HepG2 (cell line): ENCODE measurements around the gene MIER1. TPM values are rescaled to one million over a fixed set of nuclear protein-coding genes. Genes with fewer than 3 reads are reported as not detected.

Experiments used
- CENPT ChIP-seq: sonication (generic); formaldehyde crosslinking; IDR thresholded peaks from 2 replicates; pipeline ENCODE4 v1.8.0; 2022; ENCODE audit warnings: low read depth, mild to moderate bottlenecking, moderate library complexity, missing genetic modification reagents
- CERS6 ChIP-seq: sonication (generic); formaldehyde crosslinking; IDR thresholded peaks from 2 replicates; pipeline ENCODE4 v1.5.0; 2020; ENCODE audit warnings: missing genetic modification reagents
- E2F2 ChIP-seq: sonication (generic); formaldehyde crosslinking; IDR thresholded peaks from 2 replicates; pipeline ENCODE4 v1.4.0; 2020; ENCODE audit warnings: missing genetic modification reagents, borderline replicate concordance
- HBP1 ChIP-seq: IDR thresholded peaks from 2 replicates; pipeline ENCODE4 v1.6.1; 2016; ENCODE audit warnings: low read depth, control low read depth
- KMT2A ChIP-seq: sonication (generic); formaldehyde crosslinking; IDR thresholded peaks from 2 replicates; pipeline ENCODE4 v1.4.0; 2020; ENCODE audit warnings: missing genetic modification reagents
- MAF1 ChIP-seq: sonication (generic); formaldehyde crosslinking; IDR thresholded peaks from 2 replicates; pipeline ENCODE4 v1.5.0; 2020; ENCODE audit warnings: missing genetic modification reagents, borderline replicate concordance
- NFE2L2 ChIP-seq: fragments of 150-350 bp; IDR thresholded peaks from 2 replicates; pipeline ENCODE4 v1.6.1; 2014; ENCODE audit warnings: low read length
- PCBP2 ChIP-seq: fragments of 200-400 bp; formaldehyde crosslinking; optimal IDR thresholded peaks from 2 replicates; pipeline ENCODE3; 2018; ENCODE audit warnings: low read length, low read depth; ENCODE audit not compliant: poor library complexity, severe bottlenecking
- RFXAP ChIP-seq: sonication (generic); formaldehyde crosslinking; IDR thresholded peaks from 2 replicates; pipeline ENCODE4 v1.4.0; 2020; ENCODE audit warnings: missing genetic modification reagents, borderline replicate concordance
- SRF ChIP-seq: IDR thresholded peaks from 2 replicates; pipeline ENCODE4 v1.6.1; 2011; ENCODE audit warnings: mild to moderate bottlenecking, low read depth, low read length, moderate library complexity
- TCF12 ChIP-seq, 2 experiments: fragments of 450-650 bp in 1 of 2; sonication (generic) in 1 of 2; formaldehyde crosslinking in 1 of 2; IDR thresholded peaks; 2 replicates each; pipeline versions ENCODE4 v1.6.1 to v1.8.0; 2017 to 2022; ENCODE audit warnings: antibody characterized with exemption in 1 of 2, mild to moderate bottlenecking in 1 of 2, missing genetic modification reagents in 1 of 2, moderate library complexity in 1 of 2
- TGIF2 ChIP-seq: IDR thresholded peaks from 2 replicates; pipeline ENCODE4 v1.6.1; 2016; ENCODE audit warnings: control low read depth, missing compliant biosample characterization
- ZBTB42 ChIP-seq: sonication (generic); formaldehyde crosslinking; IDR thresholded peaks from 2 replicates; pipeline ENCODE4 v1.5.0; 2020; ENCODE audit warnings: mild to moderate bottlenecking, missing genetic modification reagents
- ZKSCAN5 ChIP-seq: sonication (generic); formaldehyde crosslinking; IDR thresholded peaks from 2 replicates; pipeline ENCODE4 v1.5.1; 2020; ENCODE audit warnings: mild to moderate bottlenecking, missing genetic modification reagents
- ZNF468 ChIP-seq: sonication (generic); formaldehyde crosslinking; IDR thresholded peaks from 2 replicates; pipeline ENCODE4 v1.8.0; 2022; ENCODE audit warnings: mild to moderate bottlenecking, moderate library complexity, missing genetic modification reagents
- ZNF607 ChIP-seq: sonication (generic); formaldehyde crosslinking; IDR thresholded peaks from 2 replicates; pipeline ENCODE4 v1.5.1; 2020; ENCODE audit warnings: missing genetic modification reagents, mild to moderate bottlenecking, borderline replicate concordance
- ZNF713 ChIP-seq: sonication (generic); formaldehyde crosslinking; IDR thresholded peaks from 2 replicates; pipeline ENCODE4 v1.4.0; 2020; ENCODE audit warnings: mild to moderate bottlenecking, missing genetic modification reagents
- ZNF883 ChIP-seq: sonication (generic); formaldehyde crosslinking; IDR thresholded peaks from 2 replicates; pipeline ENCODE4 v1.5.1; 2020; ENCODE audit warnings: mild to moderate bottlenecking, missing genetic modification reagents; ENCODE audit errors: not compliant biosample characterization
- polyA plus RNA-seq, 8 experiments: library from polyadenylated mRNA; depleted of rRNA in 3 of 8; stranded (reverse) in 7 of 8; unstranded in 1 of 8; fragments of >200 nt; fragmentation: Illumina TruSeq in 4 of 8; extraction: Trizol in 4 of 8; gene quantifications; 2 replicates each; pipeline versions ENCODE4 v1.2.1 to v1.2.3, GENCODE V29; 2011 to 2016; ENCODE audit warnings: low read depth in 4 of 8, missing spikeins in 1 of 8, mixed read lengths in 1 of 8; ENCODE audit not compliant: insufficient read depth in 1 of 8
- total RNA-seq, 5 experiments: library from RNA; depleted of rRNA; stranded (reverse); fragments of >200 nt; fragmentation: Illumina TruSeq; extraction: Trizol; gene quantifications; 2 replicates each; pipeline ENCODE4 v1.2.3, GENCODE V29; 2016; ENCODE audit warnings: low read depth in 1 of 5
- TF ChIP-seq, protein P1 (sequence below): IDR thresholded peaks from 2 replicates; pipeline ENCODE4 v1.4.0; 2020; ENCODE audit warnings: mild to moderate bottlenecking, missing genetic modification reagents
- TF ChIP-seq, protein P2 (sequence below): sonication (generic); formaldehyde crosslinking; conservative IDR thresholded peaks from 2 replicates; pipeline ENCODE4 v1.4.0; 2020; ENCODE audit warnings: missing genetic modification reagents

The MIER1 gene
- total and polyA plus RNA-seq, 2 of the 13 experiments (the other 11 are each of a cell fraction or from before 2014, with no cell fraction given) = 7.0 to 30.4 TPM

- TF ChIP-seq, protein P1, sequence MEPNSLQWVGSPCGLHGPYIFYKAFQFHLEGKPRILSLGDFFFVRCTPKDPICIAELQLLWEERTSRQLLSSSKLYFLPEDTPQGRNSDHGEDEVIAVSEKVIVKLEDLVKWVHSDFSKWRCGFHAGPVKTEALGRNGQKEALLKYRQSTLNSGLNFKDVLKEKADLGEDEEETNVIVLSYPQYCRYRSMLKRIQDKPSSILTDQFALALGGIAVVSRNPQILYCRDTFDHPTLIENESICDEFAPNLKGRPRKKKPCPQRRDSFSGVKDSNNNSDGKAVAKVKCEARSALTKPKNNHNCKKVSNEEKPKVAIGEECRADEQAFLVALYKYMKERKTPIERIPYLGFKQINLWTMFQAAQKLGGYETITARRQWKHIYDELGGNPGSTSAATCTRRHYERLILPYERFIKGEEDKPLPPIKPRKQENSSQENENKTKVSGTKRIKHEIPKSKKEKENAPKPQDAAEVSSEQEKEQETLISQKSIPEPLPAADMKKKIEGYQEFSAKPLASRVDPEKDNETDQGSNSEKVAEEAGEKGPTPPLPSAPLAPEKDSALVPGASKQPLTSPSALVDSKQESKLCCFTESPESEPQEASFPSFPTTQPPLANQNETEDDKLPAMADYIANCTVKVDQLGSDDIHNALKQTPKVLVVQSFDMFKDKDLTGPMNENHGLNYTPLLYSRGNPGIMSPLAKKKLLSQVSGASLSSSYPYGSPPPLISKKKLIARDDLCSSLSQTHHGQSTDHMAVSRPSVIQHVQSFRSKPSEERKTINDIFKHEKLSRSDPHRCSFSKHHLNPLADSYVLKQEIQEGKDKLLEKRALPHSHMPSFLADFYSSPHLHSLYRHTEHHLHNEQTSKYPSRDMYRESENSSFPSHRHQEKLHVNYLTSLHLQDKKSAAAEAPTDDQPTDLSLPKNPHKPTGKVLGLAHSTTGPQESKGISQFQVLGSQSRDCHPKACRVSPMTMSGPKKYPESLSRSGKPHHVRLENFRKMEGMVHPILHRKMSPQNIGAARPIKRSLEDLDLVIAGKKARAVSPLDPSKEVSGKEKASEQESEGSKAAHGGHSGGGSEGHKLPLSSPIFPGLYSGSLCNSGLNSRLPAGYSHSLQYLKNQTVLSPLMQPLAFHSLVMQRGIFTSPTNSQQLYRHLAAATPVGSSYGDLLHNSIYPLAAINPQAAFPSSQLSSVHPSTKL (CRISPR knock-in tag) = no peak; the same call in none of the 2 replicates
- TF ChIP-seq ZKSCAN5 (CRISPR knock-in tag) = no peak
- TF ChIP-seq CENPT (CRISPR knock-in tag) = no peak
- TF ChIP-seq ZNF713 (CRISPR knock-in tag) = no peak
- TF ChIP-seq E2F2 = no peak
- TF ChIP-seq NFE2L2 = no peak
- TF ChIP-seq ZNF883 = peak; percentile 30
- TF ChIP-seq KMT2A (CRISPR knock-in tag) = peak; percentile 80
- peak; percentile 51; the same call in 1 of the 2 replicates for TF ChIP-seq RFXAP
- no peak for TF ChIP-seq MAF1
- TF ChIP-seq HBP1 = no peak
- TF ChIP-seq, protein P2, sequence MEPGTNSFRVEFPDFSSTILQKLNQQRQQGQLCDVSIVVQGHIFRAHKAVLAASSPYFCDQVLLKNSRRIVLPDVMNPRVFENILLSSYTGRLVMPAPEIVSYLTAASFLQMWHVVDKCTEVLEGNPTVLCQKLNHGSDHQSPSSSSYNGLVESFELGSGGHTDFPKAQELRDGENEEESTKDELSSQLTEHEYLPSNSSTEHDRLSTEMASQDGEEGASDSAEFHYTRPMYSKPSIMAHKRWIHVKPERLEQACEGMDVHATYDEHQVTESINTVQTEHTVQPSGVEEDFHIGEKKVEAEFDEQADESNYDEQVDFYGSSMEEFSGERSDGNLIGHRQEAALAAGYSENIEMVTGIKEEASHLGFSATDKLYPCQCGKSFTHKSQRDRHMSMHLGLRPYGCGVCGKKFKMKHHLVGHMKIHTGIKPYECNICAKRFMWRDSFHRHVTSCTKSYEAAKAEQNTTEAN (CRISPR knock-in tag) = no peak
- no peak for TF ChIP-seq TGIF2 (CRISPR knock-in tag)
- no peak for TF ChIP-seq ZNF468 (CRISPR knock-in tag)
- TF ChIP-seq ZNF607 = 0 out of 2 replicates have a peak, but pooled peaks have one; percentile 16
- TF ChIP-seq TCF12 (IDR thresholded peaks at IDR 0.05) = no peak
- TF ChIP-seq TCF12 (CRISPR knock-in tag; IDR thresholded peaks at IDR 0.05) = no peak
- no peak for TF ChIP-seq SRF
- no peak for TF ChIP-seq PCBP2
- no peak for TF ChIP-seq ZBTB42
- TF ChIP-seq CERS6 (CRISPR knock-in tag) = no peak
Observed at GRCh38 chr1:66929999-66930822, 5.4 kb downstream of the MIER1 start (continued).
